HL-60 (cell line): Measurements from ENCODE around the gene ING2.

Source experiments
- DNase-seq, 2 experiments: peaks; one replicate each; pipeline ENCODE4 v3.0.0-alpha.2; 2010 to 2020; ENCODE audit warnings: low read depth in 1 of 2, low spot score in 1 of 2
- H3K27ac ChIP-seq: fragments of 250-450 bp; sonication (Bioruptor Pico); replicated peaks from 2 replicates; pipeline ENCODE4 v1.5.1; 2020; ENCODE audit warnings: mild to moderate bottlenecking, moderate library complexity
- H3K27me3 ChIP-seq: fragments of 250-450 bp; sonication (Bioruptor Pico); 2 replicates; pipeline ENCODE4 v1.5.1; 2021; ENCODE audit warnings: mild to moderate bottlenecking, moderate library complexity; ENCODE audit not compliant: insufficient read depth, poor library complexity, severe bottlenecking
- H3K4me3 ChIP-seq: replicated peaks from 2 replicates; pipeline ENCODE4 v1.5.1; 2011; ENCODE audit warnings: mild to moderate bottlenecking, control low read depth, low read length; ENCODE audit not compliant: insufficient read depth
- CTCF ChIP-seq: IDR thresholded peaks from one replicate; pipeline ENCODE4 v1.5.1; 2011; ENCODE audit warnings: low read length, control low read depth, inconsistent platforms; ENCODE audit not compliant: insufficient read depth
- GABPA ChIP-seq: IDR thresholded peaks from 2 replicates; pipeline ENCODE4 v1.6.1; 2012; ENCODE audit warnings: low read depth
- POLR2AphosphoS5 ChIP-seq: IDR thresholded peaks from 2 replicates; pipeline ENCODE4 v1.6.1; 2012; ENCODE audit warnings: low read depth
- REST ChIP-seq: IDR thresholded peaks from 2 replicates; pipeline ENCODE4 v1.6.1; 2012; ENCODE audit warnings: low read depth; ENCODE audit not compliant: insufficient replicate concordance
- SPI1 ChIP-seq: IDR thresholded peaks from 2 replicates; pipeline ENCODE4 v1.6.1; 2012; ENCODE audit warnings: low read depth, mild to moderate bottlenecking, borderline replicate concordance

The ING2 gene

GRCh38 chr4:183515411-183515810 is 10.6 kb downstream of the ING2 start:
- Histone ChIP-seq H3K27ac (no peak overlapping the region), H3K27me3 (no peaks in the 10 kb centered on the region), H3K4me3 (no peak overlapping the region)
- no peak for TF ChIP-seq GABPA
- TF ChIP-seq POLR2AphosphoS5: no peak
- no peak for TF ChIP-seq CTCF
- no peak for TF ChIP-seq SPI1
- TF ChIP-seq REST: no peak
- no peak for DNase-seq

- H3K27ac ChIP-seq: no peak overlapping the region
- no peak for DNase-seq
- no peak overlapping the region for H3K4me3 ChIP-seq
- no peaks in the 10 kb centered on the region for H3K27me3 ChIP-seq
- TF ChIP-seq GABPA (no peak), CTCF (no peak), SPI1 (no peak), POLR2AphosphoS5 (no peak), REST (no peak)
Observed at GRCh38 chr4:183517194-183517593, 12.3 kb downstream of the ING2 start.

- H3K4me3 ChIP-seq: no peak overlapping the region
- no peak for DNase-seq
- no peaks in the 10 kb centered on the region for H3K27me3 ChIP-seq
- no peak overlapping the region for H3K27ac ChIP-seq
- TF ChIP-seq GABPA (no peak), POLR2AphosphoS5 (no peak), SPI1 (no peak), REST (no peak), CTCF (no peak)
Observed at GRCh38 chr4:183517781-183518180, 12.9 kb downstream of the ING2 start.
